Upper lobe of left lung (tissue), 6 donors: ENCODE results near the gene GPR15. TPM values are rescaled to one million over a fixed set of nuclear protein-coding genes. Genes with fewer than 3 reads are reported as not detected.

Experiments used
- ATAC-seq, 2 donors: fragments of 200-7000 bp; cut with Tn5 transposase; one replicate each; pipeline ENCODE4 v1.9.1; 2022; ENCODE audit warnings: mild to moderate bottlenecking in 2 of 2, moderate library complexity in 2 of 2; ENCODE audit not compliant: low FRiP score in 2 of 2
- DNase-seq, 2 donors: peaks; one replicate each; pipeline ENCODE4 v3.0.0-alpha.2; 2019 to 2020
- H3K27ac ChIP-seq, 4 donors: fragments of 200-600 bp; sonication (generic); one replicate each; pipeline ENCODE4 v1.5.1; 2016 to 2019
- H3K27me3 ChIP-seq, 4 donors: fragments of 200-600 bp; sonication (generic); one replicate each; pipeline ENCODE4 v1.5.1; 2017 to 2019
- H3K36me3 ChIP-seq, 4 donors: fragments of 200-600 bp; sonication (generic); one replicate each; pipeline ENCODE4 v1.5.1; 2016 to 2019
- H3K4me1 ChIP-seq, 4 donors: fragments of 200-600 bp; sonication (generic); one replicate each; pipeline ENCODE4 v1.5.1; 2018 to 2019
- H3K4me3 ChIP-seq, 4 donors: fragments of 200-600 bp; sonication (generic); one replicate each; pipeline ENCODE4 v1.5.1; 2017 to 2019; ENCODE audit warnings: mild to moderate bottlenecking in 2 of 4, moderate library complexity in 1 of 4
- H3K9me3 ChIP-seq, 4 donors: fragments of 200-600 bp; sonication (generic); one replicate each; pipeline ENCODE4 v1.5.1; 2018 to 2019
- EP300 ChIP-seq, 4 donors: sonication (generic); formaldehyde crosslinking; IDR thresholded peaks; one replicate each; pipeline ENCODE4 v1.5.1; 2017; ENCODE audit warnings: antibody characterized with exemption in 4 of 4, control low read depth in 2 of 4
- POLR2A ChIP-seq, 4 donors: fragments of 450-650 bp; IDR thresholded peaks; one replicate each; pipeline ENCODE4 v1.5.1; 2016 to 2017; ENCODE audit warnings: antibody characterized with exemption in 4 of 4, mild to moderate bottlenecking in 2 of 4
- POLR2AphosphoS5 ChIP-seq, 2 donors: sonication (generic); formaldehyde crosslinking; IDR thresholded peaks; one replicate each; pipeline ENCODE4 v1.5.1; 2017; ENCODE audit warnings: antibody characterized with exemption in 2 of 2
- WGBS, 2 donors: methylation state at CpG; one replicate each; pipeline ENCODE4 v1.1.5; 2017 to 2018; 5-methylcytosine and 5-hydroxymethylcytosine counted together
- small RNA-seq, 4 donors: library from RNA; depleted of rRNA; stranded (forward); fragments of <200 nt; gene quantifications; one replicate each; pipeline ENCODE3, GENCODE V24; 2016
- total RNA-seq, 6 donors: library from RNA; depleted of rRNA in 4 of 6; stranded (reverse); fragments of >200 nt in 4 of 6; gene quantifications; one replicate each; pipeline versions ENCODE4 v1.1.0 to v1.2.1, GENCODE V29; 2016 to 2021
- TF ChIP-seq, protein P1 (sequence below), 6 experiments: fragments of 450-650 bp in 4 of 6; fragments of 200-600 bp in 2 of 6; sonication (generic) in 2 of 6; IDR thresholded peaks; one replicate each; pipeline ENCODE4 v1.5.1; 2016 to 2019; ENCODE audit warnings: antibody characterized with exemption in 6 of 6
- donor health status: DM: no; HTN: no; CAD: no; lungs with moderate emphysema.
- donor health status: DM: no; HTN: yes; CAD: no; lungs with severe emphysema.

GPR15 gene
- total RNA-seq, 6 donors from 2014 or later: 0.98 to 2.1 (median 1.1) TPM; not detected in 2

DNA sequence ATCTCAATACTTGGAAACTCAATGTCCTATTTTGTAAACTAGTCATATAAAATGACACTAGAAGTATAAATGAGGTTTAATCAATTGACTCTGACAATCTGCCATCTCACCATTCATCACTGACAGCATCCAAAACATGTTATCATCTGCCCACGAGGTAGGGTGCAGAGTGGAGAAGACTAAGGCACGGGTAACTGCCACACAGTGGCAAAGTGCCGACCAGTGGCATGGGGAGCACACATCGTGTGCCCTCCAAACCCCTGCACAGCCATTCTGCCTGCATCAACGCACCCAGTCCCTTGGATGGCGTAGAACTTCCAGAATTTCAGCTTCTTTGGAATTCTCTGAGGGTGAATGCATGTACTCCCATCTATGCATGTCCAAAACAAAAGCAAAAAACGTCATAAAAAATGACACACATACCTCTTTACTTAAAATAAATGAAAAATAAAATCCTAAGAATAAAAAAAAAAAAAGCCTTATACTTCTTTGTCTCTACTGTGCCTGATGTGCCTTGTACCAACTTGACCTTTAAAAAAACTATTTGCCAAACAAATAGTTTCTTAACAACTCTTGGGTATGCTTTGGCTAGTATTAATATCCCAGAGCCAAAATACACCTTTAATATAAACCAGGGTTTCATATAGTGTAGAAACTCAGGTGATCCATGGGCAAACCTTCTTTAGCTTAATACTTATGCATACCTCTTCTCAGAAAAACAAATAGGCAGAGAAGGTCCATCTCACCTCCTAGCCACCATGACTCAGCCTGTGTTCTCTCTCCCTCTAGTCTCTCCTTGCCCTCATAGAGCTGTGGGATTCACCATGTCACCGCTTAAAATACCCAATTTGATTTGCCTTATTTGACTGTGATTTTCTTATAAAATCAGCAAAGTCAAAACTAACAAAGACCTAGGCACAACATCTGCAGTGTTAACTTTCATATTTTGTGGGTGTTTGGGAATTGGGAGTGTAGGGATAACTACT is 48.9 kb downstream of the GPR15 start:
- Histone ChIP-seq H3K27me3 (no peaks in the 10 kb centered on the region), H3K4me3 (no peak overlapping the region), H3K4me1 (no peaks in the 10 kb centered on the region), H3K27ac (no peak overlapping the region), H3K9me3 (no peaks in the 10 kb centered on the region), H3K36me3 (peaks cover 0 to 59% (median 18%) of the 10 kb centered on the region in 4 donors)
- ATAC-seq (no peak), DNase-seq (no peak)
- WGBS, 2 donors: 89 to 92% methylated on average over 8 of the region's 8 CpGs
- no peak for TF ChIP-seq POLR2A (IDR thresholded peaks at IDR 0.05)
- TF ChIP-seq EP300 (IDR thresholded peaks at IDR 0.05): no peak
- no peak for TF ChIP-seq POLR2AphosphoS5 (IDR thresholded peaks at IDR 0.05)
- TF ChIP-seq, protein P1, sequence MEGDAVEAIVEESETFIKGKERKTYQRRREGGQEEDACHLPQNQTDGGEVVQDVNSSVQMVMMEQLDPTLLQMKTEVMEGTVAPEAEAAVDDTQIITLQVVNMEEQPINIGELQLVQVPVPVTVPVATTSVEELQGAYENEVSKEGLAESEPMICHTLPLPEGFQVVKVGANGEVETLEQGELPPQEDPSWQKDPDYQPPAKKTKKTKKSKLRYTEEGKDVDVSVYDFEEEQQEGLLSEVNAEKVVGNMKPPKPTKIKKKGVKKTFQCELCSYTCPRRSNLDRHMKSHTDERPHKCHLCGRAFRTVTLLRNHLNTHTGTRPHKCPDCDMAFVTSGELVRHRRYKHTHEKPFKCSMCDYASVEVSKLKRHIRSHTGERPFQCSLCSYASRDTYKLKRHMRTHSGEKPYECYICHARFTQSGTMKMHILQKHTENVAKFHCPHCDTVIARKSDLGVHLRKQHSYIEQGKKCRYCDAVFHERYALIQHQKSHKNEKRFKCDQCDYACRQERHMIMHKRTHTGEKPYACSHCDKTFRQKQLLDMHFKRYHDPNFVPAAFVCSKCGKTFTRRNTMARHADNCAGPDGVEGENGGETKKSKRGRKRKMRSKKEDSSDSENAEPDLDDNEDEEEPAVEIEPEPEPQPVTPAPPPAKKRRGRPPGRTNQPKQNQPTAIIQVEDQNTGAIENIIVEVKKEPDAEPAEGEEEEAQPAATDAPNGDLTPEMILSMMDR (IDR thresholded peaks at IDR 0.05): no peak

DNA sequence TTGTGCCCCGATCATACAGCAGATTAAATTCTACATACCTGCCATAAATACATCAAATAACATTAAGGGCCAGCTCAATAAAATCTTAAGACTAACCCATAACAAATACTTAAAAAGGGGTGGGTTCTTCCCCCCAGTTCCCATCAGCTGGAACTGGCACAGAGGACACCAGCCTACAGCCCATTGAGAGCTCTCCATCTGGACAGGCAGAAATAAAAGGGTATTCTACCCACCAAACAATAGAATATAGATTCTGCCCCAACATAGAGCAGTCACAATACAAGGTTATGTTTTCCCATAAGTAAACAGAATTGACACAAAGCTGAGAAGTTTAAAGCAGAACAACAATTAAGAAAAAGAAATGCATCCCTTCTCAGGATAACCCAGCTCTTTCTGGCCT is 49.7 kb downstream of the GPR15 start:
- H3K4me3 ChIP-seq: no peak overlapping the region
- H3K4me1 ChIP-seq: no peaks in the 10 kb centered on the region
- H3K36me3 ChIP-seq: peaks cover 0 to 65% (median 20%) of the 10 kb centered on the region in 4 donors
- no peaks in the 10 kb centered on the region for H3K27me3 ChIP-seq
- no peak for ATAC-seq
- no peaks in the 10 kb centered on the region for H3K9me3 ChIP-seq
- no peak for DNase-seq
- 97 to 100% methylated on average over 1 of the region's 1 CpG for WGBS, 2 donors
- no peak overlapping the region for H3K27ac ChIP-seq
- TF ChIP-seq POLR2AphosphoS5 (IDR thresholded peaks at IDR 0.05) (no peak), EP300 (IDR thresholded peaks at IDR 0.05) (no peak), POLR2A (IDR thresholded peaks at IDR 0.05) (no peak)
- TF ChIP-seq, protein P1 (IDR thresholded peaks at IDR 0.05): no peak

DNA sequence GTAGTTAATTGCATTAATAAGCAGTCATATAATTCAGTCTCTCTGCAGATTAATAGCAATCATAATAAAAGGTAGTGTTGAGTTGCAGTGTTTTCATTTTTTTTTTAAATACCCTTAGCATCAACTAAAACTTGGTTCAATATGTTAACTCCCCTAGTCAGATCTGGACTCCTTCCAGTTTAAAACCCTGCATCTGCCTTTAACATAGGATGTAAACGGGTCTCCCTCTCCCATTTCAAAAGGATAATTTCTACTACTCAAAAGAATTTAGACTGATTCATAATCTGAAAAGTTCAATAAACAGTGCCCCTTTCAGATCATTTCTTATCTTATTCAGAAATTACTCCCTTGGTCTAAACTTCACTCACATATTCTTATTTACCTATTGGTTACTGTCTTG is 50.3 kb downstream of the GPR15 start:
- no peaks in the 10 kb centered on the region for H3K9me3 ChIP-seq
- TF ChIP-seq, protein P1 (IDR thresholded peaks at IDR 0.05): no peak
- no peaks in the 10 kb centered on the region for H3K4me1 ChIP-seq
- no peak for DNase-seq
- no peak overlapping the region for H3K27ac ChIP-seq
- no peak for ATAC-seq
- 96 to 100% methylated on average over 1 of the region's 1 CpG for WGBS, 2 donors
- no peak overlapping the region for H3K4me3 ChIP-seq
- H3K36me3 ChIP-seq: peaks cover 0 to 65% (median 20%) of the 10 kb centered on the region in 4 donors
- no peaks in the 10 kb centered on the region for H3K27me3 ChIP-seq

DNA sequence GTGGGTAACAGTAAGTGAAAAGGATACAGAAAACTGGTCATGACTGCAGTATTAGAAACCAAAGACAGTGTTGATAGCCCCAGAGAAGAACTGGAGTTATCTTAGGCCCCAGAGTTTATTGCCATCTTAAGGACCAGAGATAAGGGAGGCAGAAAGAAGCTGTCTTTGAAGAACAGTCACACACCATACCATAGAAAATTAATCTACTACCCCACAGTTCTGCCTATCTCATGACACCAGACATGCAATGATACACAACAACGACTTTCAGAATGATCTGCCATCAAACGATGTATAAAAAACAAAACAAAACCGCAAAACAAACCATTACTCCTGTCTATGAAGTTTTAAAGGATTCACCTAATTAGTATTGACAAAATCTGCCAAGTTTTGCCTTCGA is 52.0 kb downstream of the GPR15 start:
- H3K27ac ChIP-seq: no peak overlapping the region
- peaks cover 0 to 54% (median 20%) of the 10 kb centered on the region in 4 donors for H3K36me3 ChIP-seq
- no peak overlapping the region for H3K4me3 ChIP-seq
- no peaks in the 10 kb centered on the region for H3K9me3 ChIP-seq
- H3K4me1 ChIP-seq: peaks cover 0 to 2% (median 0%) of the 10 kb centered on the region in 4 donors
- 91 to 92% methylated on average over 4 of the region's 4 CpGs for WGBS, 2 donors
- no peak for DNase-seq
- no peak for TF ChIP-seq POLR2AphosphoS5 (IDR thresholded peaks at IDR 0.05)
- no peak for TF ChIP-seq POLR2A (IDR thresholded peaks at IDR 0.05)
- TF ChIP-seq, protein P1 (IDR thresholded peaks at IDR 0.05): no peak
- TF ChIP-seq EP300 (IDR thresholded peaks at IDR 0.05): no peak
- no peaks in the 10 kb centered on the region for H3K27me3 ChIP-seq
- no peak for ATAC-seq

Small RNA genes within 50 kb of the gene (small RNA-seq; reads per million reads assigned to genes)
- 0 reads per million in 4 donors for gene RPL38P4

Other genes starting within 250 kb of the GPR15 start
- gene OR5H2, start 249.5 kb upstream of the GPR15 start, total RNA-seq: not detected
- not detected for gene OR5K4, start 178.1 kb upstream of the GPR15 start, total RNA-seq
- gene OR5K3, start 141.3 kb upstream of the GPR15 start, total RNA-seq: not detected
- not detected for gene OR5K1, start 68.8 kb upstream of the GPR15 start, total RNA-seq
- gene OR5K2, start 34.3 kb upstream of the GPR15 start, total RNA-seq: not detected
- 10 to 100 TPM; 23.9 to 91.2 (median 70.1) TPM for gene CLDND1, start 9.1 kb upstream of the GPR15 start, total RNA-seq
- gene CPOX, start 61.6 kb downstream of the GPR15 start, total RNA-seq: 10 to 100 TPM; 13.4 to 44.0 (median 23.6) TPM
- 10 to 100 TPM; 11.2 to 29.3 (median 24.5) TPM for gene ST3GAL6, start 231.4 kb downstream of the GPR15 start, total RNA-seq